Measurements from ENCODE around the gene SOD3.

Gene SOD3

GRCh38 chr4:24763631-24764297 is 31.6 kb upstream of the SOD3 start:
- Histone ChIP-seq H4K8ac (ENCODE audit: low read depth, low read length) (no peak overlapping the region), H3K4me2 (ENCODE audit: low read length) (no peak overlapping the region), H3K14ac (ENCODE audit: low read length) (no peak overlapping the region), H3K36me3 (ENCODE audit: control insufficient read depth in 1 of 2, insufficient read depth in 2 of 2, low read length in 2 of 2) (no peaks in the 10 kb centered on the region), H3K23ac (ENCODE audit: low read length) (no peak overlapping the region), H3K79me2 (ENCODE audit: control insufficient read depth, insufficient read depth, low read length, poor library complexity) (no peaks in the 10 kb centered on the region), H3K27me3 (ENCODE audit: insufficient read depth, low read length) (no peaks in the 10 kb centered on the region), H2AK5ac (ENCODE audit: low read length) (no peak overlapping the region), H3K9ac (ENCODE audit: low read length) (no peak overlapping the region), H3K4me3 (ENCODE audit: low read depth, low read length) (no peak overlapping the region), H2BK12ac (ENCODE audit: low read length) (no peak overlapping the region), H3K9me3 (ENCODE audit: insufficient read depth, low read depth, low read length) (peaks cover 2% of the 10 kb centered on the region), H2AFZ (ENCODE audit: insufficient read depth, low read length, poor library complexity) (no peak overlapping the region), H3K27ac (ENCODE audit: low read depth, low read length) (peak overlapping the region; percentile 63), H4K91ac (ENCODE audit: low read depth, low read length) (no peak overlapping the region), H3K4ac (ENCODE audit: low read depth, low read length) (no peak overlapping the region), H2BK5ac (ENCODE audit: low read depth, low read length, poor library complexity) (no peak overlapping the region), H3K18ac (ENCODE audit: low read length) (no peak overlapping the region), H3K4me1 (ENCODE audit: control insufficient read depth in 1 of 2, insufficient read depth in 2 of 2, low read length in 2 of 2) (peaks cover 3 to 6% of the 10 kb centered on the region in 2 experiments), H3K79me1 (ENCODE audit: low read length) (peaks cover 6% of the 10 kb centered on the region), H2BK120ac (ENCODE audit: insufficient read depth, low read length, poor library complexity) (no peak overlapping the region), H4K12ac (ENCODE audit: low read depth, low read length) (no peak overlapping the region)
- peak; percentile 91 to 96 for DNase-seq
- no CpG with 5 or more reads among the region's 5 CpGs for WGBS (ENCODE audit: extremely low coverage, insufficient coverage, insufficient read length)

DNA sequence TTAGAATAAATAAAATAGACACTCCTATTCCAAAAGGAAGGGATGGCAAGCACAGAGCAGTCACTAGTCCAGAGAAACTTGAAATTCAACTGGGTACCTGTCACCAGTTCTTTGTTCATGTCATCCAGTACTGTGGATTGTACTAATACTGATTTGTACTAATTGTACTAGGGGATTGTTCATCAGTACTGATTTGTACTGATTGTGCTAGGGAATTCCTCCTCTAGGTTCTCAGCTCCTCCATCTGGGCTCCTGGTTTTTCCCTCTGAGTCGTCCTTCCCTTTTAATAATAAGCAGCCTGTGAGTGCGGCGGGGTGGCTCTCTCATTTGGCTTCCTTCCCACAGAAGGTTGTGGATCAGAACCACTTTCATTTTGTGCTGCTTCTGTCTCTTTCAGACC is 31.0 kb upstream of the SOD3 start:
- Histone ChIP-seq H2BK120ac (ENCODE audit: insufficient read depth, low read length, poor library complexity) (no peak overlapping the region), H3K27ac (ENCODE audit: low read depth, low read length) (peak overlapping the region; percentile 63), H2AFZ (ENCODE audit: insufficient read depth, low read length, poor library complexity) (no peak overlapping the region), H3K4me2 (ENCODE audit: low read length) (no peak overlapping the region), H3K9ac (ENCODE audit: low read length) (no peak overlapping the region), H3K4ac (ENCODE audit: low read depth, low read length) (no peak overlapping the region), H3K4me1 (ENCODE audit: control insufficient read depth in 1 of 2, insufficient read depth in 2 of 2, low read length in 2 of 2) (peaks cover 3 to 6% of the 10 kb centered on the region in 2 experiments), H3K27me3 (ENCODE audit: insufficient read depth, low read length) (no peaks in the 10 kb centered on the region), H2BK5ac (ENCODE audit: low read depth, low read length, poor library complexity) (no peak overlapping the region), H3K79me1 (ENCODE audit: low read length) (peaks cover 6% of the 10 kb centered on the region), H3K79me2 (ENCODE audit: control insufficient read depth, insufficient read depth, low read length, poor library complexity) (no peaks in the 10 kb centered on the region), H3K14ac (ENCODE audit: low read length) (no peak overlapping the region), H4K8ac (ENCODE audit: low read depth, low read length) (no peak overlapping the region), H2AK5ac (ENCODE audit: low read length) (no peak overlapping the region), H3K18ac (ENCODE audit: low read length) (no peak overlapping the region), H4K12ac (ENCODE audit: low read depth, low read length) (no peak overlapping the region), H2BK12ac (ENCODE audit: low read length) (no peak overlapping the region), H3K36me3 (ENCODE audit: control insufficient read depth in 1 of 2, insufficient read depth in 2 of 2, low read length in 2 of 2) (no peaks in the 10 kb centered on the region), H3K9me3 (ENCODE audit: insufficient read depth, low read depth, low read length) (peaks cover 2% of the 10 kb centered on the region), H3K23ac (ENCODE audit: low read length) (no peak overlapping the region), H3K4me3 (ENCODE audit: low read depth, low read length) (no peak overlapping the region), H4K91ac (ENCODE audit: low read depth, low read length) (no peak overlapping the region)
- peak; percentile 58 to 65 for DNase-seq
- WGBS (ENCODE audit: extremely low coverage, insufficient coverage, insufficient read length) = no CpG with 5 or more reads among the region's 3 CpGs

GRCh38 chr4:24765376-24765988 is 29.9 kb upstream of the SOD3 start:
- peaks cover 2% of the 10 kb centered on the region for H3K9me3 ChIP-seq (ENCODE audit: insufficient read depth, low read depth, low read length)
- H3K36me3 ChIP-seq (ENCODE audit: control insufficient read depth in 1 of 2, insufficient read depth in 2 of 2, low read length in 2 of 2) = no peaks in the 10 kb centered on the region
- H3K23ac ChIP-seq (ENCODE audit: low read length) = no peak overlapping the region
- H3K79me1 ChIP-seq (ENCODE audit: low read length) = peaks cover 6% of the 10 kb centered on the region
- no peaks in the 10 kb centered on the region for H3K27me3 ChIP-seq (ENCODE audit: insufficient read depth, low read length)
- peak overlapping the region; percentile 56 for H3K9ac ChIP-seq (ENCODE audit: low read length)
- H3K4me1 ChIP-seq (ENCODE audit: control insufficient read depth in 1 of 2, insufficient read depth in 2 of 2, low read length in 2 of 2) = peaks cover 6 to 8% of the 10 kb centered on the region in 2 experiments
- WGBS (ENCODE audit: extremely low coverage, insufficient coverage, insufficient read length) = no CpG with 5 or more reads among the region's 4 CpGs
- H2AK5ac ChIP-seq (ENCODE audit: low read length) = no peak overlapping the region
- H4K8ac ChIP-seq (ENCODE audit: low read depth, low read length) = no peak overlapping the region
- no peak overlapping the region for H4K91ac ChIP-seq (ENCODE audit: low read depth, low read length)
- H3K79me2 ChIP-seq (ENCODE audit: control insufficient read depth, insufficient read depth, low read length, poor library complexity) = no peaks in the 10 kb centered on the region
- H2BK12ac ChIP-seq (ENCODE audit: low read length) = peak overlapping the region; percentile 17
- H3K14ac ChIP-seq (ENCODE audit: low read length) = no peak overlapping the region
- no peak overlapping the region for H3K18ac ChIP-seq (ENCODE audit: low read length)
- DNase-seq = peak in 1 of 2 donors; percentile 66
- H3K4me2 ChIP-seq (ENCODE audit: low read length) = no peak overlapping the region
- no peak overlapping the region for H4K12ac ChIP-seq (ENCODE audit: low read depth, low read length)
- H2BK5ac ChIP-seq (ENCODE audit: low read depth, low read length, poor library complexity) = no peak overlapping the region
- no peak overlapping the region for H3K4ac ChIP-seq (ENCODE audit: low read depth, low read length)
- no peak overlapping the region for H3K4me3 ChIP-seq (ENCODE audit: low read depth, low read length)
- no peak overlapping the region for H3K27ac ChIP-seq (ENCODE audit: low read depth, low read length)
- no peak overlapping the region for H2BK120ac ChIP-seq (ENCODE audit: insufficient read depth, low read length, poor library complexity)
- no peak overlapping the region for H2AFZ ChIP-seq (ENCODE audit: insufficient read depth, low read length, poor library complexity)

- WGBS (ENCODE audit: extremely low coverage, insufficient coverage, insufficient read length) = no CpG with 5 or more reads among the region's 5 CpGs
- H3K79me2 ChIP-seq (ENCODE audit: control insufficient read depth, insufficient read depth, low read length, poor library complexity) = no peaks in the 10 kb centered on the region
- H3K18ac ChIP-seq (ENCODE audit: low read length) = no peak overlapping the region
- no peak overlapping the region for H4K12ac ChIP-seq (ENCODE audit: low read depth, low read length)
- peaks cover 5% of the 10 kb centered on the region for H3K79me1 ChIP-seq (ENCODE audit: low read length)
- no peak overlapping the region for H2BK120ac ChIP-seq (ENCODE audit: insufficient read depth, low read length, poor library complexity)
- peaks cover 2% of the 10 kb centered on the region for H3K9me3 ChIP-seq (ENCODE audit: insufficient read depth, low read depth, low read length)
- DNase-seq = no peak
- H3K27me3 ChIP-seq (ENCODE audit: insufficient read depth, low read length) = no peaks in the 10 kb centered on the region
- H3K23ac ChIP-seq (ENCODE audit: low read length) = no peak overlapping the region
- H3K9ac ChIP-seq (ENCODE audit: low read length) = no peak overlapping the region
- H4K8ac ChIP-seq (ENCODE audit: low read depth, low read length) = no peak overlapping the region
- H3K4me1 ChIP-seq (ENCODE audit: control insufficient read depth in 1 of 2, insufficient read depth in 2 of 2, low read length in 2 of 2) = peaks cover 5 to 7% of the 10 kb centered on the region in 2 experiments
- H2BK5ac ChIP-seq (ENCODE audit: low read depth, low read length, poor library complexity) = no peak overlapping the region
- H2BK12ac ChIP-seq (ENCODE audit: low read length) = no peak overlapping the region
- no peak overlapping the region for H3K4ac ChIP-seq (ENCODE audit: low read depth, low read length)
- H3K4me2 ChIP-seq (ENCODE audit: low read length) = no peak overlapping the region
- H2AFZ ChIP-seq (ENCODE audit: insufficient read depth, low read length, poor library complexity) = no peak overlapping the region
- no peak overlapping the region for H4K91ac ChIP-seq (ENCODE audit: low read depth, low read length)
- H3K36me3 ChIP-seq (ENCODE audit: control insufficient read depth in 1 of 2, insufficient read depth in 2 of 2, low read length in 2 of 2) = no peaks in the 10 kb centered on the region
- no peak overlapping the region for H2AK5ac ChIP-seq (ENCODE audit: low read length)
- H3K27ac ChIP-seq (ENCODE audit: low read depth, low read length) = no peak overlapping the region
- no peak overlapping the region for H3K4me3 ChIP-seq (ENCODE audit: low read depth, low read length)
- no peak overlapping the region for H3K14ac ChIP-seq (ENCODE audit: low read length)
Observed at GRCh38 chr4:24768006-24768405, 27.4 kb upstream of the SOD3 start.

Measured in trophoblast cell (in vitro differentiated cells and primary cell).